Hepatocyte (in vitro differentiated cells): ENCODE results near the gene ALG9. TPM values are rescaled to one million over a fixed set of nuclear protein-coding genes. Genes with fewer than 3 reads are reported as not detected.

Source experiments
- DNase-seq: peaks from one replicate; pipeline ENCODE4 v3.0.0-alpha.2; 2016; ENCODE audit warnings: low spot score
- H2AFZ ChIP-seq: fragments of 200-600 bp; sonication (generic); 2 replicates; pipeline ENCODE4 v1.6.0; 2016; ENCODE audit warnings: antibody characterized with exemption, mild to moderate bottlenecking
- H3K27ac ChIP-seq: fragments of 200-600 bp; sonication (generic); 2 replicates; pipeline ENCODE4 v1.5.1; 2016; ENCODE audit warnings: mild to moderate bottlenecking
- H3K27me3 ChIP-seq: fragments of 200-600 bp; sonication (generic); 2 replicates; pipeline ENCODE4 v1.6.1; 2016
- H3K36me3 ChIP-seq: fragments of 200-600 bp; sonication (generic); replicated peaks from 2 replicates; pipeline ENCODE4 v1.5.1; 2016; ENCODE audit warnings: low read depth; ENCODE audit not compliant: insufficient read depth
- H3K4me1 ChIP-seq: fragments of 200-600 bp; sonication (generic); 2 replicates; pipeline ENCODE4 v1.5.1; 2016; ENCODE audit warnings: mild to moderate bottlenecking, moderate library complexity; ENCODE audit not compliant: insufficient read depth
- H3K4me2 ChIP-seq: fragments of 200-600 bp; sonication (generic); 2 replicates; pipeline ENCODE4 v1.6.0; 2016
- H3K4me3 ChIP-seq: fragments of 200-600 bp; sonication (generic); 2 replicates; pipeline ENCODE4 v1.5.1; 2016; ENCODE audit warnings: mild to moderate bottlenecking
- H3K79me2 ChIP-seq: fragments of 200-600 bp; sonication (generic); 2 replicates; pipeline ENCODE4 v1.6.0; 2017; ENCODE audit warnings: mild to moderate bottlenecking
- H3K9me2 ChIP-seq: fragments of 200-600 bp; sonication (generic); replicated peaks from 2 replicates; pipeline ENCODE4 v1.6.0; 2017; ENCODE audit warnings: mild to moderate bottlenecking; ENCODE audit not compliant: insufficient read depth
- H3K9me3 ChIP-seq: fragments of 200-600 bp; sonication (generic); 2 replicates; pipeline ENCODE4 v1.5.1; 2016; ENCODE audit warnings: low read depth, mild to moderate bottlenecking
- H4K20me1 ChIP-seq: fragments of 200-600 bp; sonication (generic); 2 replicates; pipeline ENCODE4 v1.6.0; 2016; ENCODE audit warnings: mild to moderate bottlenecking; ENCODE audit not compliant: insufficient read depth, poor library complexity, severe bottlenecking
- CTCF ChIP-seq: fragments of 200-600 bp; sonication (generic); IDR thresholded peaks from 2 replicates; pipeline ENCODE4 v1.5.1; 2016; ENCODE audit warnings: antibody characterized with exemption, mild to moderate bottlenecking; ENCODE audit not compliant: poor library complexity
- EZH2 ChIP-seq: fragments of 200-600 bp; sonication (generic); IDR thresholded peaks from 2 replicates; pipeline ENCODE4 v1.6.1; 2016; ENCODE audit warnings: antibody characterized with exemption, mild to moderate bottlenecking, borderline replicate concordance
- EZH2phosphoT487 ChIP-seq: fragments of 200-600 bp; sonication (generic); IDR thresholded peaks from one replicate; pipeline ENCODE4 v1.6.1; 2018; ENCODE audit warnings: antibody characterized with exemption, mild to moderate bottlenecking, low read depth, moderate library complexity; ENCODE audit not compliant: unreplicated experiment, severe bottlenecking
- WGBS: methylation state at CpG from one replicate; pipeline ENCODE4 v1.1.6; 2016; ENCODE audit warnings: low lambda C conversion rate; ENCODE audit errors: missing lambda C conversion rate; 5-methylcytosine and 5-hydroxymethylcytosine counted together
- polyA plus RNA-seq: library from polyadenylated mRNA; unstranded; fragments of >200 nt; fragmentation: Nextera tagmentation; extraction: Ambion mirVana; gene quantifications from 2 replicates; pipeline ENCODE4 v1.2.1, GENCODE V29; 2016
- total RNA-seq: library from RNA; depleted of rRNA; stranded (reverse); fragments of >200 nt; gene quantifications from 2 replicates; pipeline ENCODE4 v1.2.3, GENCODE V29; 2014

The ALG9 gene
- total and polyA plus RNA-seq, 2 experiments from 2014 or later: 22.6 to 52.4 TPM

GRCh38 chr11:111801135-111801534 lies 70.2 kb downstream of the ALG9 start:
- no peaks in the 10 kb centered on the region for H3K36me3 ChIP-seq
- no peak overlapping the region for H3K4me3 ChIP-seq
- no peak for TF ChIP-seq EZH2phosphoT487
- TF ChIP-seq EZH2: no peak
- no peak for TF ChIP-seq CTCF
- H3K9me3 ChIP-seq: no peaks in the 10 kb centered on the region
- 91% methylated on average over 2 of the region's 2 CpGs for WGBS
- H3K4me1 ChIP-seq: no peaks in the 10 kb centered on the region
- no peak for DNase-seq
- no peaks in the 10 kb centered on the region for H4K20me1 ChIP-seq
- H3K27me3 ChIP-seq: no peaks in the 10 kb centered on the region
- no peak overlapping the region for H2AFZ ChIP-seq
- no peaks in the 10 kb centered on the region for H3K9me2 ChIP-seq
- peak overlapping the region; percentile 25 for H3K27ac ChIP-seq
- H3K4me2 ChIP-seq: no peak overlapping the region
- H3K79me2 ChIP-seq: no peaks in the 10 kb centered on the region

GRCh38 chr11:111798279-111798678 lies 73.1 kb downstream of the ALG9 start:
- H3K27me3 ChIP-seq: no peaks in the 10 kb centered on the region
- no peak for TF ChIP-seq CTCF
- TF ChIP-seq EZH2phosphoT487: no peak
- TF ChIP-seq EZH2: no peak
- H3K79me2 ChIP-seq: no peaks in the 10 kb centered on the region
- H2AFZ ChIP-seq: no peak overlapping the region
- no peaks in the 10 kb centered on the region for H3K4me1 ChIP-seq
- no peak overlapping the region for H3K27ac ChIP-seq
- 100% methylated on average over 1 of the region's 1 CpG for WGBS
- H3K36me3 ChIP-seq: no peaks in the 10 kb centered on the region
- H3K9me2 ChIP-seq: no peaks in the 10 kb centered on the region
- DNase-seq: no peak
- H3K4me2 ChIP-seq: no peak overlapping the region
- no peaks in the 10 kb centered on the region for H3K9me3 ChIP-seq
- H4K20me1 ChIP-seq: no peaks in the 10 kb centered on the region
- H3K4me3 ChIP-seq: no peak overlapping the region

DNA sequence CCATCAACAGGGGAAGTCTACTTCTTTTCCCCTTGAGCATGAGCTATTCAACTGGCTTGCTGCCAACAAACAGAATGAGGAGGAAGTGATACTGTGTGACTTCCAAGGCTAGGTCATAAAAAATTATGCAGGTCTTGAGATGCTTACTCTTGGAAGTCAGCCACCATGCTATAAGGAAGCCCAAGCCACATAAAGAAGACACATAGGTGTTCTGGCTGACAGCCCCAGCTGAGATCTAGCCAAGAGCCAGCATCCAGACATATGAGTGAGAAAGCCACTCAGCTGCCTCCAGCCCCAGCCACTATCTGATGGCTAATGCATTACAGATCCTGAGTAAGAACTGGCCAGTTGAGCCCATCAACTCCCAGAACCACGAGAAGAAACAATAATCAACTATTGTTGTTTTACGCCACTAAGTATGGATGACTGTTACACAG lies 74.2 kb downstream of the ALG9 start:
- Histone ChIP-seq H3K9me3 (no peaks in the 10 kb centered on the region), H3K9me2 (no peaks in the 10 kb centered on the region), H3K36me3 (no peaks in the 10 kb centered on the region), H3K27ac (peak overlapping the region; percentile 33), H2AFZ (no peak overlapping the region), H3K79me2 (no peaks in the 10 kb centered on the region), H3K27me3 (no peaks in the 10 kb centered on the region), H3K4me1 (no peaks in the 10 kb centered on the region), H3K4me2 (no peak overlapping the region), H4K20me1 (no peaks in the 10 kb centered on the region), H3K4me3 (no peak overlapping the region)
- TF ChIP-seq EZH2phosphoT487: no peak
- no peak for TF ChIP-seq CTCF
- no peak for TF ChIP-seq EZH2
- peak; percentile 47 for DNase-seq
- 98% methylated on average over 2 of the region's 2 CpGs for WGBS

DNA sequence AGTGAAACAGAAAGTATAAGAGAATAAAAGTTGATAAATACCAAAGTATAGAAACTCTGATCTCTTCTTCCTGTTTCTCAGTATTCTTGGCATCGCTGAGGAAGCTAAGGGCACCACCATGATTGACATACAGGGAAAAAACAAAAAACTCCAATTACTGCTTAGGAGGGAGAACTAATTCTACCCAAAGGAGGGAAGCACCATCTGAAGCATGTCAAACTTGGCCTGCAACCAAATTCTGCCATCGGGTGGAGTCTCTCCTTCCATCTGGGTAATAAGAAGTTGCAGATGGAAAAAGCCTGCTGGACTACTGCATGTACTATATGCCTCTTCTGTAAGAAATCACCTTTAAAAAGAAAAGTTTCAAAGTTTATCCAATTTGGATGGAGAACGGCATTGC lies 74.7 kb downstream of the ALG9 start:
- Histone ChIP-seq H4K20me1 (no peaks in the 10 kb centered on the region), H3K4me1 (no peaks in the 10 kb centered on the region), H3K27ac (no peak overlapping the region), H3K4me2 (no peak overlapping the region), H3K79me2 (no peaks in the 10 kb centered on the region), H3K4me3 (no peak overlapping the region), H3K27me3 (no peaks in the 10 kb centered on the region), H3K9me2 (no peaks in the 10 kb centered on the region), H3K9me3 (no peaks in the 10 kb centered on the region), H3K36me3 (no peaks in the 10 kb centered on the region), H2AFZ (no peak overlapping the region)
- no peak for DNase-seq
- TF ChIP-seq EZH2phosphoT487 (no peak), EZH2 (no peak), CTCF (no peak)
- WGBS: 82% methylated on average over 3 of the region's 3 CpGs
